GM12878 (cell line): Measurements from ENCODE around the gene ACTR2. TPM values are rescaled to one million over a fixed set of nuclear protein-coding genes. Genes with fewer than 3 reads are reported as not detected.

ENCODE experiments used
- BMI1 ChIP-seq: fragments of 450-650 bp; IDR thresholded peaks from 2 replicates; pipeline ENCODE4 v1.6.1; 2016; ENCODE audit warnings: mild to moderate bottlenecking, moderate library complexity, borderline replicate concordance
- CTCF ChIP-seq, 3 experiments: IDR thresholded peaks in 2 of 3; conservative IDR thresholded peaks in 1 of 3; 2 replicates each; pipeline ENCODE4 v1.5.1; 2011; ENCODE audit warnings: low read depth in 3 of 3, low read length in 3 of 3, mild to moderate bottlenecking in 3 of 3, control low read depth in 2 of 3, moderate library complexity in 2 of 3, inconsistent platforms in 1 of 3, mixed read lengths in 1 of 3; ENCODE audit not compliant: control insufficient read depth in 2 of 3, insufficient read depth in 1 of 3; ENCODE audit errors: extremely low read depth in 1 of 3
- EGR1 ChIP-seq, 2 experiments: IDR thresholded peaks; 1 replicate in 1 of 2; 2 replicates in 1 of 2; pipeline ENCODE4 v1.6.1; 2011 to 2012; ENCODE audit warnings: low read depth in 2 of 2, low read length in 2 of 2, borderline replicate concordance in 1 of 2, mild to moderate bottlenecking in 1 of 2, moderate library complexity in 1 of 2
- FOS ChIP-seq: IDR thresholded peaks from 3 replicates; pipeline ENCODE4 v1.6.1; 2011; ENCODE audit warnings: borderline replicate concordance; ENCODE audit not compliant: insufficient read length; ENCODE audit errors: extremely low read depth
- IRF3 ChIP-seq: fragments of 450-650 bp; IDR thresholded peaks from 2 replicates; pipeline ENCODE4 v1.6.1; 2014; ENCODE audit warnings: mild to moderate bottlenecking
- POLR2A ChIP-seq: IDR thresholded peaks from 2 replicates; pipeline ENCODE4 v1.6.1; 2011; ENCODE audit warnings: low read depth, mild to moderate bottlenecking, low read length
- RAD51 ChIP-seq: fragments of 450-650 bp; IDR thresholded peaks from 2 replicates; pipeline ENCODE4 v1.6.1; 2016; ENCODE audit warnings: moderate library complexity, mild to moderate bottlenecking, inconsistent platforms
- ZBTB4 ChIP-seq: fragments of 450-650 bp; formaldehyde crosslinking; IDR thresholded peaks from 2 replicates; pipeline ENCODE4 v1.4.0; 2022; ENCODE audit warnings: mild to moderate bottlenecking, moderate library complexity
- polyA plus RNA-seq, 11 experiments: library from polyadenylated mRNA; depleted of rRNA in 4 of 11; unstranded in 6 of 11; stranded (reverse) in 5 of 11; fragments of >200 nt; fragmentation: Nextera tagmentation in 4 of 11; fragmentation: Illumina TruSeq in 1 of 11; extraction: Ambion mirVana in 4 of 11; extraction: Trizol in 1 of 11; gene quantifications; 1 replicate in 1 of 11; 2 replicates in 10 of 11; pipeline versions ENCODE4 v1.2.1 to v1.2.3, GENCODE V29; 2011 to 2016; ENCODE audit warnings: inconsistent platforms in 2 of 11, missing spikeins in 2 of 11, low read depth in 1 of 11
- total RNA-seq, 4 experiments: library from RNA; depleted of rRNA in 3 of 4; stranded (reverse); fragments of >200 nt in 3 of 4; fragmentation: Illumina TruSeq in 1 of 4; extraction: Trizol in 1 of 4; gene quantifications; 2 replicates each; pipeline versions ENCODE4 v1.2.1 to v1.2.3, GENCODE V29; 2013 to 2021
- TF ChIP-seq, protein P1 (sequence below): fragments of 150-350 bp; IDR thresholded peaks from 2 replicates; pipeline ENCODE4 v1.6.1; 2014; ENCODE audit warnings: mild to moderate bottlenecking, low read depth, low read length
- TF ChIP-seq, protein P2 (sequence below): fragments of 450-650 bp; IDR thresholded peaks from 2 replicates; pipeline ENCODE4 v1.6.1; 2017; ENCODE audit warnings: antibody characterized with exemption, mild to moderate bottlenecking, moderate library complexity

Gene ACTR2
- total and polyA plus RNA-seq, 10 of the 15 experiments (the other 5 are each of a cell fraction or from before 2014, with no cell fraction given): 94.2 to 401 (median 195) TPM

GRCh38 chr2:65320042-65320725 is 92.6 kb downstream of the ACTR2 start (continued):
- TF ChIP-seq ZBTB4 (CRISPR knock-in tag) (no peak), IRF3 (no peak), FOS (no peak), POLR2A (no peak), CTCF (IDR thresholded peaks at IDR 0.05 in 2 of 3, conservative IDR thresholded peaks at IDR 0.05 in 1 of 3; ENCODE audit: control insufficient read depth in 2 of 3, extremely low read depth in 1 of 3, insufficient read depth in 1 of 3, low read depth in 3 of 3, low read length in 3 of 3) (peak; percentile 22 to 47 (median 42); a peak in 5 of 6 replicates), BMI1 (0 out of 2 replicates have a peak, but pooled peaks have one; percentile 27), EGR1 (IDR thresholded peaks at IDR 0.05; ENCODE audit: borderline replicate concordance in 1 of 2, low read depth in 2 of 2, low read length in 2 of 2) (no peak), RAD51 (no peak)
- TF ChIP-seq, protein P1, sequence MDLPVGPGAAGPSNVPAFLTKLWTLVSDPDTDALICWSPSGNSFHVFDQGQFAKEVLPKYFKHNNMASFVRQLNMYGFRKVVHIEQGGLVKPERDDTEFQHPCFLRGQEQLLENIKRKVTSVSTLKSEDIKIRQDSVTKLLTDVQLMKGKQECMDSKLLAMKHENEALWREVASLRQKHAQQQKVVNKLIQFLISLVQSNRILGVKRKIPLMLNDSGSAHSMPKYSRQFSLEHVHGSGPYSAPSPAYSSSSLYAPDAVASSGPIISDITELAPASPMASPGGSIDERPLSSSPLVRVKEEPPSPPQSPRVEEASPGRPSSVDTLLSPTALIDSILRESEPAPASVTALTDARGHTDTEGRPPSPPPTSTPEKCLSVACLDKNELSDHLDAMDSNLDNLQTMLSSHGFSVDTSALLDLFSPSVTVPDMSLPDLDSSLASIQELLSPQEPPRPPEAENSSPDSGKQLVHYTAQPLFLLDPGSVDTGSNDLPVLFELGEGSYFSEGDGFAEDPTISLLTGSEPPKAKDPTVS: no peak
- TF ChIP-seq, protein P2, sequence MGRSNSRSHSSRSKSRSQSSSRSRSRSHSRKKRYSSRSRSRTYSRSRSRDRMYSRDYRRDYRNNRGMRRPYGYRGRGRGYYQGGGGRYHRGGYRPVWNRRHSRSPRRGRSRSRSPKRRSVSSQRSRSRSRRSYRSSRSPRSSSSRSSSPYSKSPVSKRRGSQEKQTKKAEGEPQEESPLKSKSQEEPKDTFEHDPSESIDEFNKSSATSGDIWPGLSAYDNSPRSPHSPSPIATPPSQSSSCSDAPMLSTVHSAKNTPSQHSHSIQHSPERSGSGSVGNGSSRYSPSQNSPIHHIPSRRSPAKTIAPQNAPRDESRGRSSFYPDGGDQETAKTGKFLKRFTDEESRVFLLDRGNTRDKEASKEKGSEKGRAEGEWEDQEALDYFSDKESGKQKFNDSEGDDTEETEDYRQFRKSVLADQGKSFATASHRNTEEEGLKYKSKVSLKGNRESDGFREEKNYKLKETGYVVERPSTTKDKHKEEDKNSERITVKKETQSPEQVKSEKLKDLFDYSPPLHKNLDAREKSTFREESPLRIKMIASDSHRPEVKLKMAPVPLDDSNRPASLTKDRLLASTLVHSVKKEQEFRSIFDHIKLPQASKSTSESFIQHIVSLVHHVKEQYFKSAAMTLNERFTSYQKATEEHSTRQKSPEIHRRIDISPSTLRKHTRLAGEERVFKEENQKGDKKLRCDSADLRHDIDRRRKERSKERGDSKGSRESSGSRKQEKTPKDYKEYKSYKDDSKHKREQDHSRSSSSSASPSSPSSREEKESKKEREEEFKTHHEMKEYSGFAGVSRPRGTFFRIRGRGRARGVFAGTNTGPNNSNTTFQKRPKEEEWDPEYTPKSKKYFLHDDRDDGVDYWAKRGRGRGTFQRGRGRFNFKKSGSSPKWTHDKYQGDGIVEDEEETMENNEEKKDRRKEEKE: no peak
- TF ChIP-seq, all 136 proteins: peak for 27
